ENCODE results near the gene GPR39.

GRCh38 chr2:132426656-132427055 is 10.1 kb downstream of the GPR39 start:
- TF ChIP-seq, protein P1, sequence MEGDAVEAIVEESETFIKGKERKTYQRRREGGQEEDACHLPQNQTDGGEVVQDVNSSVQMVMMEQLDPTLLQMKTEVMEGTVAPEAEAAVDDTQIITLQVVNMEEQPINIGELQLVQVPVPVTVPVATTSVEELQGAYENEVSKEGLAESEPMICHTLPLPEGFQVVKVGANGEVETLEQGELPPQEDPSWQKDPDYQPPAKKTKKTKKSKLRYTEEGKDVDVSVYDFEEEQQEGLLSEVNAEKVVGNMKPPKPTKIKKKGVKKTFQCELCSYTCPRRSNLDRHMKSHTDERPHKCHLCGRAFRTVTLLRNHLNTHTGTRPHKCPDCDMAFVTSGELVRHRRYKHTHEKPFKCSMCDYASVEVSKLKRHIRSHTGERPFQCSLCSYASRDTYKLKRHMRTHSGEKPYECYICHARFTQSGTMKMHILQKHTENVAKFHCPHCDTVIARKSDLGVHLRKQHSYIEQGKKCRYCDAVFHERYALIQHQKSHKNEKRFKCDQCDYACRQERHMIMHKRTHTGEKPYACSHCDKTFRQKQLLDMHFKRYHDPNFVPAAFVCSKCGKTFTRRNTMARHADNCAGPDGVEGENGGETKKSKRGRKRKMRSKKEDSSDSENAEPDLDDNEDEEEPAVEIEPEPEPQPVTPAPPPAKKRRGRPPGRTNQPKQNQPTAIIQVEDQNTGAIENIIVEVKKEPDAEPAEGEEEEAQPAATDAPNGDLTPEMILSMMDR (conservative IDR thresholded peaks at IDR 0.05) = no peak
- no peak for TF ChIP-seq EZH2 (IDR thresholded peaks at IDR 0.05; ENCODE audit: low read depth)
